Measurements from ENCODE around the gene ROPN1.
"Not testable (repeated sequence)": the region's sequence is repeated elsewhere in the genome, so short reads cannot be mapped to it uniquely, and the experiment has no call there.

ROPN1 gene

GRCh38 chr3:124026516-124026915 is 34.6 kb upstream of the ROPN1 start:
- no peaks in the 10 kb centered on the region for H3K36me3 ChIP-seq (ENCODE audit: insufficient read depth, low read length)
- no peaks in the 10 kb centered on the region for H3K9me3 ChIP-seq (ENCODE audit: insufficient read depth, low read depth, low read length)
- H3K27ac ChIP-seq (ENCODE audit: low read depth, low read length) = no peak overlapping the region
- H3K27me3 ChIP-seq (ENCODE audit: insufficient read depth, low read length) = peaks cover 30% of the 10 kb centered on the region
- 98% methylated on average over 3 of the region's 4 CpGs for WGBS
- no peak overlapping the region for H3K9ac ChIP-seq (ENCODE audit: low read depth, low read length)
- no peak overlapping the region for H3K4me3 ChIP-seq (ENCODE audit: low read length)
- H3K4me1 ChIP-seq (ENCODE audit: insufficient read depth, low read length) = no peaks in the 10 kb centered on the region

DNA sequence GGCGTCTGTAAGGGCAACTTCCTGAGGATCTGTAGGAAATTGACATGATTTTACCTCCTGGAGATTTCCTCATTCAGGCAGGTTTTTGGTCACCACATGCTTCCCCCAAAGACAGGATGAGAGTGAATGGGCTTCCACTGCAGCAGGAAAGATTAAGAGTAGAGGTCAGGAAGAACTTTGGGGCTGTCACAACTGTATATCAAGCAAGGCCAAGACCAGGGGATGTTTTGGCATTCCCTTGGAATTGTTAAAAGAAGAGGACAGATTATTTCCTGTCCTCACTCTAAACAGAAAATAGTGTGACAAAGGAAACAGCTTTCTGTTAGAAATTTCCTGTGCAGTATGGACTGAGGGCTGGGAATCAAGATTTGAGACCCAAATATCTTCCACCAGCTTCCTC is 31.6 kb upstream of the ROPN1 start:
- H3K9ac ChIP-seq (ENCODE audit: low read depth, low read length); H3K4me1 ChIP-seq (ENCODE audit: insufficient read depth, low read length); H3K9me3 ChIP-seq (ENCODE audit: insufficient read depth, low read depth, low read length); H3K27ac ChIP-seq (ENCODE audit: low read depth, low read length); H3K36me3 ChIP-seq (ENCODE audit: insufficient read depth, low read length); H3K4me3 ChIP-seq (ENCODE audit: low read length); H3K27me3 ChIP-seq (ENCODE audit: insufficient read depth, low read length): not testable (repeated sequence)
- WGBS = 84% methylated on average over 1 of the region's 1 CpG

DNA sequence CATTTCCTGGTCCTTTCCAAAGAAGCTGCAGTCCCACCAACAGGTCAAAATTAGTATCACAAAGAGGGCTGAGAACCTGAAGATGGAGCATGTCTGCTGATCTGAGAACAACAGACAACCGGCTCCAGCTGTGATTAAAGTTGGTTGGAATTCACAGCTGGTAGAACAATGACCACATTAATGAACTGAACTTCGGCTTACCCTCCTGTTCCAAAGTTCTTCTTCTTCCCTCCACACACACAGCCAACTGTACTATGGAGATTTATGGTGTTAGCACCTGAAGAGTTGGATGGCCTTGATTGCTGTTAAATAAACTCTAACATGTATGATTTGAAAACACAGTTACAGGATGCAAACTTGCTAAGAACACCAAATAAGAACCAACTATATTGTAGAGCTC is 27.4 kb upstream of the ROPN1 start:
- Histone ChIP-seq H3K27me3 (ENCODE audit: insufficient read depth, low read length) (no peaks in the 10 kb centered on the region), H3K36me3 (ENCODE audit: insufficient read depth, low read length) (no peaks in the 10 kb centered on the region), H3K27ac (ENCODE audit: low read depth, low read length) (no peak overlapping the region), H3K9me3 (ENCODE audit: insufficient read depth, low read depth, low read length) (no peaks in the 10 kb centered on the region), H3K4me3 (ENCODE audit: low read length) (no peak overlapping the region), H3K4me1 (ENCODE audit: insufficient read depth, low read length) (no peaks in the 10 kb centered on the region), H3K9ac (ENCODE audit: low read depth, low read length) (no peak overlapping the region)
- 94% methylated on average over 1 of the region's 2 CpGs for WGBS

DNA sequence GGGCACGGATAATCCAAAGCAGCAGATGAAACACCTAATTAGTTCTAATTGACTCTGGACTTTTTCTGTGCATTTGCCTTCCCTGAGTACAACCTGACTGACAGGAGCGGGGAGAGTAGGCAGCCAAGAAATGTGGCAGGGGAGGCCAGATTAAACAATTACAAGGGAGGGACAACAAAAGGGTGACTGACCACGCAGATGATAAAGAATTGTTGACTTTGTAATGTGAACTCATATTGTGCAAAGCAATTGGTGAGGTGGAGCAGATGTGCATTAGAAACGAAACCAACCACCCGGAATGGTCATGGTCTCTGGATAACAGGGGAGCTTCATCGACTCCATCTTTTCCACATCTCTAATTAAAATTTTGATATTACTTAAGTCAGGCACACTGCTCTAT is 25.6 kb upstream of the ROPN1 start:
- WGBS = 87% methylated on average over 6 of the region's 6 CpGs
- H3K4me3 ChIP-seq (ENCODE audit: low read length); H3K9me3 ChIP-seq (ENCODE audit: insufficient read depth, low read depth, low read length); H3K27me3 ChIP-seq (ENCODE audit: insufficient read depth, low read length); H3K4me1 ChIP-seq (ENCODE audit: insufficient read depth, low read length); H3K36me3 ChIP-seq (ENCODE audit: insufficient read depth, low read length); H3K9ac ChIP-seq (ENCODE audit: low read depth, low read length); H3K27ac ChIP-seq (ENCODE audit: low read depth, low read length): not testable (repeated sequence)

DNA sequence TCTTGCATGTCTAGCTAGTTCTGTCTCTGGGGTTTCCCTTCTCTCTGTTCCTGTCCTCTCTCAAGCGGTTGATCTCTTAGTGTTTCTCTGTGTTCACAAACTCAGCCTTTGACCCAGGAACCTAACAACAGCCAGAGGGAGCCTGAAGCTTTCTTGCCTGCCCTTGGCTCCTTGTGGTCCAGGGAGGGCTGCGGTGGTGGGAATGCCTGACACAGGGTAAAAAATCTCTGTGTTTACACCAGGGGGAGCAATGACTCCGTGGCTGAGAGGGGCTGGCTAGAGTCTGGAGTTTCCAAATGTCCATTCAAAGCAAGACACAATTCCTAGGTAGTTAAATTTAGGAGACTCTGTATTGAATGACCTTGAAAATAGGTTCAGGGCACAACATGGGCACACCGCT is 24.6 kb upstream of the ROPN1 start:
- WGBS = 7% methylated on average over 3 of the region's 4 CpGs
- H3K4me3 ChIP-seq (ENCODE audit: low read length); H3K9ac ChIP-seq (ENCODE audit: low read depth, low read length); H3K4me1 ChIP-seq (ENCODE audit: insufficient read depth, low read length); H3K27me3 ChIP-seq (ENCODE audit: insufficient read depth, low read length); H3K27ac ChIP-seq (ENCODE audit: low read depth, low read length); H3K36me3 ChIP-seq (ENCODE audit: insufficient read depth, low read length); H3K9me3 ChIP-seq (ENCODE audit: insufficient read depth, low read depth, low read length): not testable (repeated sequence)

- 90% methylated on average over 3 of the region's 3 CpGs for WGBS
- Histone ChIP-seq H3K4me1 (ENCODE audit: insufficient read depth, low read length) (no peaks in the 10 kb centered on the region), H3K9ac (ENCODE audit: low read depth, low read length) (no peak overlapping the region), H3K36me3 (ENCODE audit: insufficient read depth, low read length) (no peaks in the 10 kb centered on the region), H3K27ac (ENCODE audit: low read depth, low read length) (no peak overlapping the region), H3K9me3 (ENCODE audit: insufficient read depth, low read depth, low read length) (no peaks in the 10 kb centered on the region), H3K27me3 (ENCODE audit: insufficient read depth, low read length) (no peaks in the 10 kb centered on the region), H3K4me3 (ENCODE audit: low read length) (no peak overlapping the region)
Observed at GRCh38 chr3:124014366-124014942, 22.5 kb upstream of the ROPN1 start.

- WGBS = 100% methylated on average over 1 of the region's 1 CpG
- not testable (repeated sequence) for H3K4me1 ChIP-seq (ENCODE audit: insufficient read depth, low read length); H3K9ac ChIP-seq (ENCODE audit: low read depth, low read length); H3K27ac ChIP-seq (ENCODE audit: low read depth, low read length); H3K36me3 ChIP-seq (ENCODE audit: insufficient read depth, low read length); H3K9me3 ChIP-seq (ENCODE audit: insufficient read depth, low read depth, low read length); H3K4me3 ChIP-seq (ENCODE audit: low read length)
- H3K27me3 ChIP-seq (ENCODE audit: insufficient read depth, low read length) = peaks cover 11% of the 10 kb centered on the region
Observed at GRCh38 chr3:124008321-124008720, 16.4 kb upstream of the ROPN1 start.

- no peak overlapping the region for H3K27ac ChIP-seq (ENCODE audit: low read depth, low read length)
Observed at GRCh38 chr3:124007186-124007585, 15.3 kb upstream of the ROPN1 start.

DNA sequence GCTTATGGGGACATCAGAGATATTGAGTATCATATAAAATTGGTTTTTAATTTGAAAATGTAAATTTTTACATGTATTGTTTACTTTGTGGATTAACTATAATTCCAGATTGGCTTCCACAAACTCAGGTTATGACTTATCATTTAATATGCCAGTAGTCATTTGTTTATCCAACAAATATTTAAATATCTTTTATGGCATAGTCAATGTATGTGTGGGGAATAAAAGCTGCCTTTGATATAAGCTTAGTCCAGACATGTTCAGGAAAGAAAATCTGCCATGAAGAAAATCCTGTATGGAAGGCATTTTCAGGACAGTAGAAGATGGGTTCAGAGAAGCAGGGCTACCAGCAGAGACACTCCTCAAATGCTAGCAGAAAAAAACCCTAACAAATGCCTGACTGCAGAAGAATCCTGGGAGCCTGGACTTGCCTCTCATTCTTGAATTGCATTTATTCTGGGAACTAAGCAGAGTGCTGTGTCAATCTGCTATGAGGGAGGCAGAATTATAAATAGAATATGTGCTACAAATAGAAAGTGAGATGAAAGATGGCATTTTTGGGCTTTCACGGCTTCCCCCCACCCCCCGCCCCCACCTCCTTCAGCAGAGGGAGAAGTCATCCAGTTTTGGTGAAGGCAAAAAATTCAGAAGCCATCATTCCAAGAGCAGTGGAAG is 10.6 kb upstream of the ROPN1 start:
- not testable (repeated sequence) for H3K36me3 ChIP-seq (ENCODE audit: insufficient read depth, low read length); H3K4me3 ChIP-seq (ENCODE audit: low read length); H3K27ac ChIP-seq (ENCODE audit: low read depth, low read length); H3K9me3 ChIP-seq (ENCODE audit: insufficient read depth, low read depth, low read length); H3K9ac ChIP-seq (ENCODE audit: low read depth, low read length); H3K4me1 ChIP-seq (ENCODE audit: insufficient read depth, low read length)
- 100% methylated on average over 1 of the region's 2 CpGs for WGBS
- H3K27me3 ChIP-seq (ENCODE audit: insufficient read depth, low read length) = peaks cover 34% of the 10 kb centered on the region

More at GRCh38 chr3:124007186-124007585, 15.3 kb upstream of the ROPN1 start:
- Histone ChIP-seq H3K9ac (ENCODE audit: low read depth, low read length) (no peak overlapping the region), H3K4me1 (ENCODE audit: insufficient read depth, low read length) (no peaks in the 10 kb centered on the region), H3K36me3 (ENCODE audit: insufficient read depth, low read length) (no peaks in the 10 kb centered on the region), H3K27me3 (ENCODE audit: insufficient read depth, low read length) (peaks cover 11% of the 10 kb centered on the region), H3K4me3 (ENCODE audit: low read length) (no peak overlapping the region), H3K9me3 (ENCODE audit: insufficient read depth, low read depth, low read length) (no peaks in the 10 kb centered on the region)
- WGBS = 86% methylated on average over 4 of the region's 4 CpGs

DNA sequence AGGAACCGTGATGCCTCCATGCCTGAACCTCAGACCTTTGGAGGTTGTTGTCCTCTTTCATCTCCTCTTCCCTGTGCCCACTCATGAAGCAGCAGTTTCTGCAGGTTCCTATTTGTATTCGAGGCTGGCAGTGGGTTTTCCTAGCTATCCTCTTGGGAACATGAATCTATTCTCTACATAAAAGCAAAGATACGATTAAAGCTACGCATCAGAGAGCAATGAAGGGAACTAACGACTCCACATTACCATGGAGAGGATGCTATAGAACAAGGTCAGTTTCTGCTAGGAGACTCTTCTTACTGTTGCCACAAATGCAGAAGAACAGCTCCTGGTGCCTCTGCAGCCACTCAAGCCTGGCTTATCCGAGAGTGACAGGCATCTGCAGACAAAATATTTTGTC is 9.4 kb upstream of the ROPN1 start:
- H3K9me3 ChIP-seq (ENCODE audit: insufficient read depth, low read depth, low read length); H3K36me3 ChIP-seq (ENCODE audit: insufficient read depth, low read length); H3K27ac ChIP-seq (ENCODE audit: low read depth, low read length); H3K9ac ChIP-seq (ENCODE audit: low read depth, low read length); H3K4me3 ChIP-seq (ENCODE audit: low read length); H3K4me1 ChIP-seq (ENCODE audit: insufficient read depth, low read length): not testable (repeated sequence)
- H3K27me3 ChIP-seq (ENCODE audit: insufficient read depth, low read length) = peaks cover 28% of the 10 kb centered on the region
- 86% methylated on average over 6 of the region's 6 CpGs for WGBS

DNA sequence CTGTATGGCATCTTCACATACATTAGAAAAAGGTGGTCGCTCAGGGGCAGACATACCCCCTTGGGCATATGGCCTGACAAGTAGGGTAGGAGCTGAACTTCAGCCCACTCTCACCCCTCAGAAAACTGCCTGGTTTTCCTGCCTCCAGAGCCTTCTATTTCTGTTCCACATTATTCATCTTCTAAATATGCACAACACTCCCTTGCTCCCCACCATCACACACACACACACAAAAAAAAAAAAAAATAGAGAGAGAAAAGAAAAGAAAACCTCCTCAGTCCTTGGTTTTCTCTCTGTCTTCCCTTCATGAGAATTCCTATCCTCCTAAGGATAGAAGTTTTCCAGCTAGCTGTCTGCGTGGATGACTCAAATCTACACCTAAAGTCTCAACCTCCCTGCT is 5.6 kb upstream of the ROPN1 start:
- Histone ChIP-seq H3K36me3 (ENCODE audit: insufficient read depth, low read length) (no peaks in the 10 kb centered on the region), H3K27ac (ENCODE audit: low read depth, low read length) (no peak overlapping the region), H3K27me3 (ENCODE audit: insufficient read depth, low read length) (peaks cover 52% of the 10 kb centered on the region), H3K9ac (ENCODE audit: low read depth, low read length) (no peak overlapping the region), H3K9me3 (ENCODE audit: insufficient read depth, low read depth, low read length) (no peaks in the 10 kb centered on the region), H3K4me1 (ENCODE audit: insufficient read depth, low read length) (no peaks in the 10 kb centered on the region), H3K4me3 (ENCODE audit: low read length) (no peak overlapping the region)
- WGBS = 84% methylated on average over 2 of the region's 2 CpGs

DNA sequence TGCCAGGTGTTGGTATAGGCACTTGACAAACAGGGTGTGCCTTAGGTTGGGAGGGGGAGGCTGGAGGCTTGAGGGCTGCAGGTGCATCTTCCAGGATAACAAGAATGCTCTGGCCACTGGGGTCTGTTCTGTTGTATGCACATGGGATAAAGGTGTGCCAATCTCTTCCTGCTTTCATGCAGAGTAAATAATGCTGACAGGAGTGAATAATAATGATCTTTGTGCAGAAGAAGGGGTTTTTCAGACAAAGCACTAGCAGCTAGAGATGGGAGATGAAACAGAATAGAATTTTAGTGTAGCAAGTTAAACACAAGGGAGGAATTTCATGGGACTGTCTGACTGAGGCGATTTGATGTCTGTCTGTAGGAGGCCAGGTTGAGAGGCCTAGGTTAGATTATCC is 1.9 kb upstream of the ROPN1 start:
- Histone ChIP-seq H3K4me1 (ENCODE audit: insufficient read depth, low read length) (no peaks in the 10 kb centered on the region), H3K4me3 (ENCODE audit: low read length) (no peak overlapping the region), H3K27ac (ENCODE audit: low read depth, low read length) (no peak overlapping the region), H3K9ac (ENCODE audit: low read depth, low read length) (no peak overlapping the region), H3K27me3 (ENCODE audit: insufficient read depth, low read length) (peaks cover 57% of the 10 kb centered on the region), H3K9me3 (ENCODE audit: insufficient read depth, low read depth, low read length) (no peaks in the 10 kb centered on the region), H3K36me3 (ENCODE audit: insufficient read depth, low read length) (no peaks in the 10 kb centered on the region)
- WGBS = 72% methylated on average over 1 of the region's 1 CpG

Measured in HUES64 (cell line).